ENCODE data around the gene NODAL.

DNA sequence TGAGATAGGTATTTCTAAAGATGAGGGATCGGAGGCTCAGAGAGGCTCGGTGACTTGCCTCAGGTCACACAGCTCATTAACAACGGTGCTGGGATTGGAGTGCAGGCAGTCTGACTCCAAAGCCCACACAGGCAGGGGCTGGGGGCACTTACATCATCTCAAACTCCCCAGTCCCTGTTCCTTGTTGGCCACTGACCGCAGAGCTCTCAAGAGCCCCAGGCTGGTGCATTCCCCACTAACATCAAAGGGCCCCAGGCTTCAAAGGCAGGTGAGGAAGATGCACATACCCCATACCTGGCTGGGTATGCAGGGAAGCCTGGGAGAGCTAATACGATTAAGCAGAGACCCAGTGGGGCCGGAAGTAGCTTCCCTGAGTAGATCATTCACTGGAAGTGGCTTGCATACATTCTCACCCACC lies 13.7 kb upstream of the NODAL start:
- TF ChIP-seq SMC3 (conservative IDR thresholded peaks at IDR 0.05; ENCODE audit: poor library complexity), result no peak
- TF ChIP-seq, protein P1, sequence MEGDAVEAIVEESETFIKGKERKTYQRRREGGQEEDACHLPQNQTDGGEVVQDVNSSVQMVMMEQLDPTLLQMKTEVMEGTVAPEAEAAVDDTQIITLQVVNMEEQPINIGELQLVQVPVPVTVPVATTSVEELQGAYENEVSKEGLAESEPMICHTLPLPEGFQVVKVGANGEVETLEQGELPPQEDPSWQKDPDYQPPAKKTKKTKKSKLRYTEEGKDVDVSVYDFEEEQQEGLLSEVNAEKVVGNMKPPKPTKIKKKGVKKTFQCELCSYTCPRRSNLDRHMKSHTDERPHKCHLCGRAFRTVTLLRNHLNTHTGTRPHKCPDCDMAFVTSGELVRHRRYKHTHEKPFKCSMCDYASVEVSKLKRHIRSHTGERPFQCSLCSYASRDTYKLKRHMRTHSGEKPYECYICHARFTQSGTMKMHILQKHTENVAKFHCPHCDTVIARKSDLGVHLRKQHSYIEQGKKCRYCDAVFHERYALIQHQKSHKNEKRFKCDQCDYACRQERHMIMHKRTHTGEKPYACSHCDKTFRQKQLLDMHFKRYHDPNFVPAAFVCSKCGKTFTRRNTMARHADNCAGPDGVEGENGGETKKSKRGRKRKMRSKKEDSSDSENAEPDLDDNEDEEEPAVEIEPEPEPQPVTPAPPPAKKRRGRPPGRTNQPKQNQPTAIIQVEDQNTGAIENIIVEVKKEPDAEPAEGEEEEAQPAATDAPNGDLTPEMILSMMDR (IDR thresholded peaks at IDR 0.05; ENCODE audit: poor library complexity, severe bottlenecking), result no peak
- TF ChIP-seq EZH2 (IDR thresholded peaks at IDR 0.05; ENCODE audit: borderline replicate concordance, insufficient read depth, low read length, poor library complexity, severe bottlenecking), result no peak
- TF ChIP-seq REST (IDR thresholded peaks at IDR 0.05; ENCODE audit: borderline replicate concordance), result no peak

Data from neural cell (in vitro differentiated cells).